H1 (cell line): ENCODE data around the gene ARL6IP5. TPM values are rescaled to one million over a fixed set of nuclear protein-coding genes. Genes with fewer than 3 reads are reported as not detected.

Source experiments
- CTCF ChIA-PET: fragments of 300-600 bp; sonication (Branson Sonifier 250); formaldehyde crosslinking; loops from one replicate; lab custom pipeline; 2021; ENCODE audit not compliant: partially characterized antibody; lab: Charles Lee
- POLR2A ChIA-PET: fragments of 300-600 bp; sonication (Branson Sonifier 250); formaldehyde crosslinking; loops from one replicate; lab custom pipeline; 2021; ENCODE audit warnings: inconsistent platforms; ENCODE audit not compliant: partially characterized antibody; lab: Charles Lee
- DNase-seq, 2 experiments: peaks; one replicate each; pipeline versions ENCODE4 v3.0.0 to v3.0.0-alpha.2; 2010 to 2022; ENCODE audit warnings: low spot score in 2 of 2, low read depth in 1 of 2, mixed read lengths in 1 of 2
- FAIRE-seq: peaks from 2 replicates; lab custom pipeline; 2011; peaks lifted over from hg19 to GRCh38; lab: Jason Lieb, UNC
- H2AFZ ChIP-seq: 2 replicates; pipeline ENCODE4 v1.8.1; 2012; ENCODE audit warnings: low read length, inconsistent platforms
- H2AK5ac ChIP-seq: 2 replicates; pipeline ENCODE4 v1.6.1; 2013; ENCODE audit warnings: low read depth, low read length
- H2BK120ac ChIP-seq: replicated peaks from 2 replicates; pipeline ENCODE3; 2013; ENCODE audit warnings: low read depth, low read length, inconsistent platforms
- H2BK12ac ChIP-seq: 2 replicates; pipeline ENCODE4 v1.6.1; 2013; ENCODE audit warnings: low read depth, low read length
- H2BK15ac ChIP-seq: 2 replicates; pipeline ENCODE4 v1.6.1; 2013; ENCODE audit warnings: low read length
- H2BK20ac ChIP-seq: 2 replicates; pipeline ENCODE4 v1.6.1; 2013; ENCODE audit warnings: low read length
- H2BK5ac ChIP-seq: 2 replicates; pipeline ENCODE4 v1.6.1; 2013; ENCODE audit warnings: low read depth, low read length
- H3K14ac ChIP-seq: 2 replicates; pipeline ENCODE4 v1.6.1; 2013; ENCODE audit warnings: inconsistent platforms; ENCODE audit not compliant: insufficient read length
- H3K18ac ChIP-seq: 2 replicates; pipeline ENCODE4 v1.6.1; 2013; ENCODE audit warnings: low read length; ENCODE audit errors: extremely low read depth
- H3K23ac ChIP-seq: 2 replicates; pipeline ENCODE4 v1.6.1; 2013; ENCODE audit warnings: inconsistent platforms; ENCODE audit not compliant: insufficient read length
- H3K23me2 ChIP-seq: 2 replicates; pipeline ENCODE4 v1.6.1; 2013; ENCODE audit warnings: low read depth, low read length
- H3K27ac ChIP-seq: 2 replicates; pipeline ENCODE4 v1.6.1; 2011; ENCODE audit warnings: low read depth, low read length, inconsistent platforms
- H3K27me3 ChIP-seq, 4 experiments: replicated peaks in 1 of 4; 1 replicate in 1 of 4; 2 replicates in 3 of 4; pipeline versions ENCODE4 v1.6.1 to v1.8.1; 2011 to 2013; ENCODE audit warnings: low read length in 3 of 4, mild to moderate bottlenecking in 3 of 4, inconsistent platforms in 2 of 4, mixed read lengths in 2 of 4, moderate library complexity in 1 of 4; ENCODE audit not compliant: control insufficient read depth in 3 of 4, insufficient read depth in 3 of 4; ENCODE audit errors: extremely low read depth in 1 of 4
- H3K36me3 ChIP-seq, 4 experiments: 2 replicates each; pipeline versions ENCODE4 v1.6.1 to v1.8.1; 2011 to 2013; ENCODE audit warnings: mild to moderate bottlenecking in 4 of 4, low read length in 3 of 4, moderate library complexity in 2 of 4, control low read depth in 1 of 4, inconsistent platforms in 1 of 4; ENCODE audit not compliant: insufficient read depth in 4 of 4, control insufficient read depth in 2 of 4
- H3K4ac ChIP-seq: replicated peaks from 2 replicates; pipeline ENCODE3; 2013; ENCODE audit warnings: low read length, low read depth, mixed read lengths, inconsistent platforms; ENCODE audit not compliant: insufficient read length
- H3K4me1 ChIP-seq, 4 experiments: replicated peaks in 1 of 4; 1 replicate in 1 of 4; 2 replicates in 3 of 4; pipeline versions ENCODE4 v1.6.1 to v1.8.1; 2011 to 2013; ENCODE audit warnings: low read length in 3 of 4, inconsistent platforms in 2 of 4, mixed read lengths in 1 of 4; ENCODE audit not compliant: insufficient read depth in 4 of 4, control insufficient read depth in 3 of 4
- H3K4me2 ChIP-seq, 2 experiments: 2 replicates each; pipeline versions ENCODE4 v1.6.1 to v1.8.1; 2011 to 2013; ENCODE audit warnings: low read depth in 2 of 2, low read length in 2 of 2, control low read depth in 1 of 2, inconsistent platforms in 1 of 2, mild to moderate bottlenecking in 1 of 2; ENCODE audit not compliant: insufficient read depth in 1 of 2
- H3K4me3 ChIP-seq, 4 experiments: fragments of 200-600, 300-600 bp in 1 of 4; sonication (generic), shearing (Covaris generic), sonication (Bioruptor Twin) in 1 of 4; 2 replicates each; pipeline versions ENCODE4 v1.5.1 to v1.8.1; 2011 to 2016; ENCODE audit warnings: low read length in 4 of 4, low read depth in 3 of 4, control low read depth in 2 of 4, inconsistent platforms in 2 of 4, mild to moderate bottlenecking in 2 of 4, mixed read lengths in 1 of 4, moderate library complexity in 1 of 4; ENCODE audit not compliant: insufficient read depth in 2 of 4; ENCODE audit errors: extremely low read depth in 1 of 4
- H3K56ac ChIP-seq: replicated peaks from 2 replicates; pipeline ENCODE3; 2013; ENCODE audit warnings: low read depth, mild to moderate bottlenecking, mixed read lengths, low read length, inconsistent platforms; ENCODE audit not compliant: insufficient read length
- H3K79me1 ChIP-seq: 2 replicates; pipeline ENCODE4 v1.6.1; 2013; ENCODE audit warnings: low read depth, low read length, control low read depth
- H3K79me2 ChIP-seq, 2 experiments: 2 replicates each; pipeline versions ENCODE4 v1.6.1 to v1.8.1; 2012 to 2013; ENCODE audit warnings: low read length in 2 of 2, mild to moderate bottlenecking in 2 of 2, inconsistent platforms in 1 of 2; ENCODE audit not compliant: insufficient read depth in 2 of 2, control insufficient read depth in 1 of 2
- H3K9ac ChIP-seq, 4 experiments: replicated peaks in 1 of 4; 1 replicate in 1 of 4; 2 replicates in 3 of 4; pipeline versions ENCODE4 v1.6.1 to v1.8.1; 2011 to 2013; ENCODE audit warnings: low read depth in 3 of 4, low read length in 3 of 4, control low read depth in 2 of 4, mild to moderate bottlenecking in 2 of 4, moderate library complexity in 2 of 4, inconsistent platforms in 1 of 4; ENCODE audit errors: extremely low read depth in 1 of 4
- H3K9me3 ChIP-seq, 2 experiments: 2 replicates each; pipeline versions ENCODE4 v1.6.1 to v1.8.1; 2012 to 2013; ENCODE audit warnings: mild to moderate bottlenecking in 2 of 2, moderate library complexity in 2 of 2, control low read depth in 1 of 2, inconsistent platforms in 1 of 2, low read depth in 1 of 2, low read length in 1 of 2, mixed read lengths in 1 of 2; ENCODE audit not compliant: insufficient read depth in 2 of 2
- H4K20me1 ChIP-seq, 2 experiments: replicated peaks in 1 of 2; 2 replicates each; pipeline versions ENCODE3 to v1.8.1; 2011 to 2013; ENCODE audit warnings: inconsistent platforms in 2 of 2, low read length in 2 of 2, mild to moderate bottlenecking in 1 of 2; ENCODE audit not compliant: insufficient read depth in 2 of 2, control insufficient read depth in 1 of 2
- H4K5ac ChIP-seq: 2 replicates; pipeline ENCODE4 v1.6.1; 2013; ENCODE audit warnings: low read length, low read depth, mixed read lengths, inconsistent platforms; ENCODE audit not compliant: insufficient read length
- H4K8ac ChIP-seq: 2 replicates; pipeline ENCODE4 v1.8.0; 2013; ENCODE audit warnings: mild to moderate bottlenecking, moderate library complexity, low read length, inconsistent platforms; ENCODE audit not compliant: insufficient read depth; ENCODE audit errors: extremely low read depth
- H4K91ac ChIP-seq: replicated peaks from 2 replicates; pipeline ENCODE3; 2013; ENCODE audit warnings: low read length, mixed read lengths, inconsistent platforms; ENCODE audit not compliant: insufficient read length
- CBX8 ChIP-seq: fragments of 300-800, 300-1000 bp; sonication (generic); IDR thresholded peaks from 2 replicates; pipeline ENCODE4 v1.7.1; 2016; ENCODE audit warnings: low read depth, low read length, borderline replicate concordance
- EP300 ChIP-seq, 2 experiments: IDR thresholded peaks; 1 replicate in 1 of 2; 2 replicates in 1 of 2; pipeline ENCODE4 v1.6.1; 2011 to 2012; ENCODE audit warnings: low read depth in 2 of 2, low read length in 2 of 2, mild to moderate bottlenecking in 2 of 2, borderline replicate concordance in 1 of 2, inconsistent platforms in 1 of 2, moderate library complexity in 1 of 2
- EZH2 ChIP-seq: fragments of 200-600 bp; sonication (generic); IDR thresholded peaks from 2 replicates; pipeline ENCODE4 v1.7.1; 2012; ENCODE audit warnings: low read depth, mild to moderate bottlenecking, moderate library complexity, low read length, inconsistent platforms; ENCODE audit not compliant: severe bottlenecking
- KDM1A ChIP-seq: fragments of 200-600, 300-600 bp; sonication (generic); IDR thresholded peaks from 2 replicates; pipeline ENCODE4 v1.7.1; 2016; ENCODE audit warnings: mild to moderate bottlenecking, low read length, borderline replicate concordance
- KDM5A ChIP-seq: fragments of 200-600 bp; IDR thresholded peaks from 2 replicates; pipeline ENCODE4 v1.7.1; 2012; ENCODE audit warnings: mild to moderate bottlenecking, low read length, inconsistent platforms, mixed read lengths
- NANOG ChIP-seq: IDR thresholded peaks from 2 replicates; pipeline ENCODE4 v1.6.1; 2011; ENCODE audit warnings: low read length, low read depth, mild to moderate bottlenecking, inconsistent platforms; ENCODE audit not compliant: insufficient read depth, poor library complexity, severe bottlenecking
- POLR2A ChIP-seq, 2 experiments: IDR thresholded peaks; 1 replicate in 1 of 2; 2 replicates in 1 of 2; pipeline ENCODE4 v1.6.1; 2011; ENCODE audit warnings: low read depth in 2 of 2, low read length in 2 of 2, mild to moderate bottlenecking in 2 of 2; ENCODE audit errors: control extremely low read depth in 1 of 2
- POU5F1 ChIP-seq: IDR thresholded peaks from 2 replicates; pipeline ENCODE4 v1.6.1; 2011; ENCODE audit warnings: low read depth, mild to moderate bottlenecking, low read length, moderate library complexity
- RAD21 ChIP-seq, 2 experiments: IDR thresholded peaks in 1 of 2; conservative IDR thresholded peaks in 1 of 2; 2 replicates each; pipeline ENCODE4 v1.6.1; 2011; ENCODE audit warnings: low read depth in 2 of 2, low read length in 2 of 2, improper control_type of control experiment in 1 of 2, inconsistent platforms in 1 of 2, mild to moderate bottlenecking in 1 of 2, moderate library complexity in 1 of 2
- RXRA ChIP-seq: IDR thresholded peaks from 2 replicates; pipeline ENCODE4 v1.6.1; 2011; ENCODE audit warnings: low read depth, mild to moderate bottlenecking, low read length, moderate library complexity; ENCODE audit not compliant: insufficient read depth
- SP4 ChIP-seq: IDR thresholded peaks from 2 replicates; pipeline ENCODE4 v1.6.1; 2012; ENCODE audit warnings: low read length, inconsistent platforms
- TAF7 ChIP-seq: optimal IDR thresholded peaks from 2 replicates; pipeline ENCODE3; 2011; ENCODE audit warnings: low read depth, mild to moderate bottlenecking, inconsistent platforms, low read length, moderate library complexity, borderline replicate concordance
- TCF12 ChIP-seq: IDR thresholded peaks from 2 replicates; pipeline ENCODE4 v1.6.1; 2011; ENCODE audit warnings: low read depth, mild to moderate bottlenecking, low read length
- TEAD4 ChIP-seq: IDR thresholded peaks from 2 replicates; pipeline ENCODE4 v1.6.1; 2012; ENCODE audit warnings: low read depth, low read length, inconsistent platforms, mixed read lengths
- WGBS, 2 experiments: shearing (Covaris generic) in 1 of 2; methylation state at CpG; one replicate each; pipeline versions ENCODE4 v1.1.6 to v1.1.7; 2013 to 2015; ENCODE audit warnings: low lambda C conversion rate in 2 of 2, mixed read lengths in 2 of 2, inconsistent platforms in 1 of 2, low coverage in 1 of 2, missing lambda C conversion rate in 1 of 2; ENCODE audit not compliant: insufficient replicate concordance in 2 of 2, insufficient coverage in 1 of 2, insufficient read length in 1 of 2; ENCODE audit errors: extremely low coverage in 1 of 2, missing lambda C conversion rate in 1 of 2; 5-methylcytosine and 5-hydroxymethylcytosine counted together
- polyA plus RNA-seq, 7 experiments: library from polyadenylated mRNA; depleted of rRNA in 3 of 7; stranded (reverse) in 5 of 7; unstranded in 2 of 7; fragments of >200 nt in 5 of 7; fragments of 200-250 nt in 2 of 7; gene quantifications; 1 replicate in 5 of 7; 2 replicates in 1 of 7; 4 replicates in 1 of 7; pipeline versions ENCODE4 v1.2.1 to v1.2.3, GENCODE V29; 2011 to 2013; ENCODE audit warnings: missing spikeins in 2 of 7, mixed read lengths in 2 of 7
- total RNA-seq: library from RNA; stranded (reverse); fragmentation: NEBNext Ultra II Directional; extraction: Animal tissue kit (Norgen Biotek cat#: 25700); gene quantifications from 2 replicates; pipeline ENCODE4 v1.2.1, GENCODE V29; 2021

The ARL6IP5 gene
- total and polyA plus RNA-seq, 2 of the 8 experiments (the other 6 are each of a cell fraction or from before 2014, with no cell fraction given), result 24.9 to 30.1 TPM

DNA sequence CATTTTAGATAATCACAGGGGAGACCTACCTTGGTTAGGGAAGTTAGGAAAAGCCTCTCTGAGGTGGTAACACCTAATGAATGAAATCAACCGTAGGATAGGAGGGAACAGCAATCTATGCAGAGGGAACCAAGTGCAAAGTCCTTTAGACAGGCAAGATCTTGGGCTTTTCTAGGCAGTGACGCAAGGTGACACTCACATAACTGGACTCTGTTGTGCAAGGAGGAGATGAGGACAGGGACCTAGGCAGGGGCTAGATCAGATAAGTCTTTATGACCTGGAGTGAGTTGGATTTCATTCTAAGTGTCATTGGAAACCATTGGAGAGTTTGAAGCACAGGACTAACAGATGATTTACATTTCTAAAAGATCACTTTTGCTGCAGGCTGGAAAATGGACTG lies 42.3 kb downstream of the ARL6IP5 start:
- H4K8ac ChIP-seq, result no peak overlapping the region
- DNase-seq (no peak), FAIRE-seq (peak; percentile 7)
- H3K9me3 ChIP-seq, result no peaks in the 10 kb centered on the region
- H3K56ac ChIP-seq, result no peak overlapping the region
- H2BK12ac ChIP-seq, result no peak overlapping the region
- H3K4me3 ChIP-seq, result no peak overlapping the region
- no peak overlapping the region for H4K5ac ChIP-seq
- POLR2A ChIA-PET, result interaction anchor here (0.7 kb wide), 1 partner anchor 12 kb away, joined by 3 read pairs; no protein-coding TSS in a partner anchor
- H3K18ac ChIP-seq, result no peak overlapping the region
- no peak overlapping the region for H2BK5ac ChIP-seq
- H3K79me1 ChIP-seq, result no peaks in the 10 kb centered on the region
- no peak overlapping the region for H3K14ac ChIP-seq
- H3K79me2 ChIP-seq, result no peaks in the 10 kb centered on the region
- no peak overlapping the region for H2BK20ac ChIP-seq
- H2BK15ac ChIP-seq, result no peak overlapping the region
- no peak overlapping the region for H2BK120ac ChIP-seq
- H3K23me2 ChIP-seq, result no peaks in the 10 kb centered on the region; the same call in 1 of the 2 replicates
- H3K27ac ChIP-seq, result no peak overlapping the region
- no peak overlapping the region for H3K4me2 ChIP-seq
- no peak overlapping the region for H3K23ac ChIP-seq
- H3K9ac ChIP-seq, result no peak overlapping the region
- H3K4me1 ChIP-seq, result no peaks in the 10 kb centered on the region
- no peak overlapping the region for H2AFZ ChIP-seq
- H3K27me3 ChIP-seq, result no peaks in the 10 kb centered on the region
- H3K36me3 ChIP-seq, result no peaks in the 10 kb centered on the region
- WGBS, 2 experiments, result 100% methylated on average over 2 of the region's 2 CpGs; no CpG with 5 or more reads in 1 of the 2 experiments
- no peak overlapping the region for H2AK5ac ChIP-seq
- H4K91ac ChIP-seq, result no peak overlapping the region
- H4K20me1 ChIP-seq, result no peaks in the 10 kb centered on the region
- H3K4ac ChIP-seq, result no peak overlapping the region
- CTCF ChIA-PET, result interaction anchor here (0.6 to 3.6 kb wide), 6 partner anchors 22 to 184 kb away, joined by 3 to 21 read pairs (median 4); no protein-coding TSS in a partner anchor
- TF ChIP-seq RXRA, result no peak
- TF ChIP-seq NANOG, result no peak
- TF ChIP-seq CBX8, result no peak
- TF ChIP-seq TEAD4, result no peak
- no peak for TF ChIP-seq TCF12
- no peak for TF ChIP-seq KDM1A
- TF ChIP-seq TAF7, result no peak
- no peak for TF ChIP-seq POLR2A (IDR thresholded peaks at IDR 0.05; ENCODE audit: control extremely low read depth in 1 of 2, low read depth in 2 of 2, low read length in 2 of 2)
- no peak for TF ChIP-seq KDM5A
- TF ChIP-seq RAD21 (IDR thresholded peaks at IDR 0.05 in 1 of 2, conservative IDR thresholded peaks at IDR 0.05 in 1 of 2; ENCODE audit: low read depth in 2 of 2, low read length in 2 of 2), result no peak
- TF ChIP-seq POU5F1, result no peak
- no peak for TF ChIP-seq EZH2
- no peak for TF ChIP-seq EP300 (IDR thresholded peaks at IDR 0.05; ENCODE audit: borderline replicate concordance in 1 of 2, low read depth in 2 of 2, low read length in 2 of 2)
- TF ChIP-seq SP4, result no peak
